Measurements from ENCODE around the gene NACAD. TPM values are rescaled to one million over a fixed set of nuclear protein-coding genes. Genes with fewer than 3 reads are reported as not detected.

NACAD gene
- total RNA-seq, 1 experiment from 2014 or later, result 0.90 TPM

GRCh38 chr7:45061352-45061751, 27.4 kb downstream of the NACAD start:
- Mint-ChIP-seq H3K9me3 (ENCODE audit: low read depth, unreplicated experiment) (no peaks in the 10 kb centered on the region), H3K36me3 (ENCODE audit: insufficient read depth, unreplicated experiment) (no peaks in the 10 kb centered on the region), H3K4me1 (ENCODE audit: low read depth, unreplicated experiment) (no peaks in the 10 kb centered on the region), H3K27me3 (ENCODE audit: unreplicated experiment) (no peaks in the 10 kb centered on the region), H3K4me3 (ENCODE audit: low read depth, unreplicated experiment) (no peak overlapping the region), H3K27ac (ENCODE audit: unreplicated experiment) (no peak overlapping the region)
- DNase-seq, result no peak
- CTCF ChIA-PET, result no interaction called here
- no TSS peak for BruUV-seq (replicated peaks)
- TF ChIP-seq CTCF (IDR thresholded peaks at IDR 0.05; ENCODE audit: unreplicated experiment), result no peak
- intact Hi-C loops (cut with micrococcal nuclease; ENCODE audit: unreplicated experiment), result no loop called here

DNA sequence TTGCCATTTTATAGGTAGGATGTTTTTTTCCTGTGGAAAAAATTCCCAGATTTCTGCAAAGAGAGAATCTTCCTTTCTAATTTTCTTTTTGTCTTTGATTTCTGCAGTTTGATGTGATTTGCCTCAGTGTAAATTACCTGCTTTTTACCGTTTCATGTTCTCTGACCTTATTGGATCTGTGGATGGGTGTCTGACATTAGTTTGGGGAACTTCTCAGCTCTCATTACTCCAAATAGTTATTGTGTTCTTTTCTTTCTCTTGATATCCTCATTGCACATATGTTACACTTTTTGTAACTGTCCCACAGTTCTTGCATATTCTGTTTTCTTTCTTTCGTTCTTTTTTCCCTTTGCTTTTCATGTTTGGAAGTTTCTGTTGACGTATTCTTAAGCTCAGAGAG, 28.5 kb downstream of the NACAD start:
- H3K4me3 Mint-ChIP-seq (ENCODE audit: low read depth, unreplicated experiment), result no peak overlapping the region
- no peaks in the 10 kb centered on the region for H3K4me1 Mint-ChIP-seq (ENCODE audit: low read depth, unreplicated experiment)
- CTCF ChIA-PET, result no interaction called here
- no peak for TF ChIP-seq CTCF (IDR thresholded peaks at IDR 0.05; ENCODE audit: unreplicated experiment)
- no peaks in the 10 kb centered on the region for H3K27me3 Mint-ChIP-seq (ENCODE audit: unreplicated experiment)
- intact Hi-C loops (cut with micrococcal nuclease; ENCODE audit: unreplicated experiment), result no loop called here
- no peak for DNase-seq
- H3K9me3 Mint-ChIP-seq (ENCODE audit: low read depth, unreplicated experiment), result no peaks in the 10 kb centered on the region
- no peak overlapping the region for H3K27ac Mint-ChIP-seq (ENCODE audit: unreplicated experiment)
- no TSS peak for BruUV-seq (replicated peaks)
- H3K36me3 Mint-ChIP-seq (ENCODE audit: insufficient read depth, unreplicated experiment), result no peaks in the 10 kb centered on the region

DNA sequence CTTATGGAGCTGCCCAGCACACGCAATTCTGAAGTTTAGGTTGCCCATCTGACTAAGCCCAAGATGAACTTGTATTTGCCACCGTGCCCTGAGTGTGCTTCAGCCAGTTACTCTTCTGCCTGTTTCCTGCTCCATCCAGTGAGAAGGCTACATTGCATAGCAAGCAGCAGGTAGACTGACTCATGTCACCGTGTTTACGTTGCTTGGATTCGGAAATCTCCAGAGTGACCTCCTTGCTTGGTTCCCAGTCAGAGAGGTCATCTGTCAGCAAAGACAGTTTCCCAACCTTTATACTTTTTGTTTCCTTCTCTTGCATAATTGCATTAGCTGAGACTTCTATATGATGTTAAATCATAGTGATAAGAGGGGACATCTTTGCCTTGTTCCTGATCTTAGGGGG, 30.9 kb downstream of the NACAD start:
- no peaks in the 10 kb centered on the region for H3K27me3 Mint-ChIP-seq (ENCODE audit: unreplicated experiment)
- no peak overlapping the region for H3K27ac Mint-ChIP-seq (ENCODE audit: unreplicated experiment)
- intact Hi-C loops (cut with micrococcal nuclease; ENCODE audit: unreplicated experiment), result no loop called here
- no peak overlapping the region for H3K4me3 Mint-ChIP-seq (ENCODE audit: low read depth, unreplicated experiment)
- no peak for TF ChIP-seq CTCF (IDR thresholded peaks at IDR 0.05; ENCODE audit: unreplicated experiment)
- DNase-seq, result no peak
- CTCF ChIA-PET, result interaction anchor here (0.6 kb wide), 1 partner anchor 31 kb away, joined by 4 read pairs; the partner anchor contains the start of gene NACAD
- H3K36me3 Mint-ChIP-seq (ENCODE audit: insufficient read depth, unreplicated experiment), result no peaks in the 10 kb centered on the region
- no peaks in the 10 kb centered on the region for H3K9me3 Mint-ChIP-seq (ENCODE audit: low read depth, unreplicated experiment)
- H3K4me1 Mint-ChIP-seq (ENCODE audit: low read depth, unreplicated experiment), result no peaks in the 10 kb centered on the region
- BruUV-seq (replicated peaks), result no TSS peak

- H3K4me1 Mint-ChIP-seq (ENCODE audit: low read depth, unreplicated experiment), result no peaks in the 10 kb centered on the region
- H3K27me3 Mint-ChIP-seq (ENCODE audit: unreplicated experiment), result no peaks in the 10 kb centered on the region
- H3K27ac Mint-ChIP-seq (ENCODE audit: unreplicated experiment), result no peak overlapping the region
- no peaks in the 10 kb centered on the region for H3K9me3 Mint-ChIP-seq (ENCODE audit: low read depth, unreplicated experiment)
- CTCF ChIA-PET, result no interaction called here
- intact Hi-C loops (cut with micrococcal nuclease; ENCODE audit: unreplicated experiment), result no loop called here
- H3K4me3 Mint-ChIP-seq (ENCODE audit: low read depth, unreplicated experiment), result no peak overlapping the region
- no peak for TF ChIP-seq CTCF (IDR thresholded peaks at IDR 0.05; ENCODE audit: unreplicated experiment)
- DNase-seq, result no peak
- no TSS peak for BruUV-seq (replicated peaks)
- peaks cover under 1% of the 10 kb centered on the region for H3K36me3 Mint-ChIP-seq (ENCODE audit: insufficient read depth, unreplicated experiment)
Measured at GRCh38 chr7:45055594-45056219, 33.1 kb downstream of the NACAD start.
